KMS-11 (cell line): ENCODE results near the gene RASSF8.

Experiments
- H2AFZ ChIP-seq: fragments of 200-600 bp; sonication (generic); 2 replicates; pipeline ENCODE4 v1.6.1; 2016; ENCODE audit warnings: antibody characterized with exemption, mixed run types, low read depth
- H3K27ac ChIP-seq: fragments of 200-600 bp; sonication (generic); 2 replicates; pipeline ENCODE4 v1.6.1; 2016; ENCODE audit warnings: mild to moderate bottlenecking, mixed run types
- H3K27me3 ChIP-seq: fragments of 200-600 bp; sonication (generic); 2 replicates; pipeline ENCODE4 v1.6.1; 2017; ENCODE audit warnings: mild to moderate bottlenecking, low read depth, mixed run types, moderate library complexity; ENCODE audit not compliant: insufficient read depth
- H3K36me3 ChIP-seq: fragments of 200-600 bp; sonication (generic); 2 replicates; pipeline ENCODE4 v1.6.1; 2017; ENCODE audit warnings: mild to moderate bottlenecking, mixed run types; ENCODE audit not compliant: insufficient read depth
- H3K4me1 ChIP-seq: fragments of 200-600 bp; sonication (generic); 2 replicates; pipeline ENCODE4 v1.6.1; 2016; ENCODE audit warnings: mild to moderate bottlenecking, low read depth, mixed run types; ENCODE audit not compliant: poor library complexity, severe bottlenecking
- H3K4me2 ChIP-seq: fragments of 200-600 bp; sonication (generic); 2 replicates; pipeline ENCODE4 v1.7.0; 2016; ENCODE audit warnings: mild to moderate bottlenecking, mixed run types
- H3K4me3 ChIP-seq: fragments of 200-600 bp; sonication (generic); IDR thresholded peaks from 2 replicates; pipeline ENCODE4 v1.6.1; 2017; ENCODE audit warnings: low read depth, low read length, mixed read lengths; ENCODE audit not compliant: insufficient read depth
- H3K79me2 ChIP-seq: fragments of 200-600 bp; sonication (generic); 2 replicates; pipeline ENCODE4 v1.6.1; 2016; ENCODE audit warnings: low read depth, mixed run types; ENCODE audit not compliant: insufficient read depth
- H3K9ac ChIP-seq: fragments of 200-600 bp; sonication (generic); 2 replicates; pipeline ENCODE4 v1.6.1; 2016; ENCODE audit warnings: mild to moderate bottlenecking, mixed run types
- H4K20me1 ChIP-seq: fragments of 200-600 bp; sonication (generic); 2 replicates; pipeline ENCODE4 v1.6.1; 2016; ENCODE audit warnings: mild to moderate bottlenecking, mixed run types; ENCODE audit not compliant: insufficient read depth
- TF ChIP-seq, protein P1 (sequence below): fragments of 200-600 bp; sonication (generic); conservative IDR thresholded peaks from 2 replicates; pipeline ENCODE4 v1.6.1; 2017; ENCODE audit warnings: low read depth, mild to moderate bottlenecking, antibody characterized with exemption, low read length, moderate library complexity, mixed read lengths

Gene RASSF8

DNA sequence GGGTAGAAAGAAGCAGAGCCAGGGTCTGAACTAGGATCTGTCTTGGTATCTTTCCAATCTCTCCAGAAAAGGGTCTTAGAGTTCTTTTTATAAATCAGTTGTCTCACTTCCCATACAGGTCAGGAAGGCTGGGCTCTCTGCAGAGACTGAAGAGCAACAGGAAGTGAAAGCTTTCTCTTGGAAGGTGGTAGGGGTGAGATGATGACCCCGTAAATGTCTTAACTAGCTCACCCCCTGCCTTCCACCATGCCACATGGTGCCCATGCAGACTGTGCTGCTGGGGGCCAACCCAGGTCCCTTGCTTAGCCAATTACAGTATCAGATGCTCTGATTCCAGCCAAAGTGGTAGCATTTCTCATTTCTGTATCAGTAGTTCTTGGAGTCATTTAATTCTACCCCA lies 17.6 kb upstream of the RASSF8 start:
- no peak overlapping the region for H3K4me2 ChIP-seq
- no peaks in the 10 kb centered on the region for H3K27me3 ChIP-seq
- no peak overlapping the region for H3K27ac ChIP-seq
- H3K79me2 ChIP-seq: no peaks in the 10 kb centered on the region
- no peaks in the 10 kb centered on the region for H4K20me1 ChIP-seq
- no peak overlapping the region for H3K4me3 ChIP-seq
- TF ChIP-seq, protein P1, sequence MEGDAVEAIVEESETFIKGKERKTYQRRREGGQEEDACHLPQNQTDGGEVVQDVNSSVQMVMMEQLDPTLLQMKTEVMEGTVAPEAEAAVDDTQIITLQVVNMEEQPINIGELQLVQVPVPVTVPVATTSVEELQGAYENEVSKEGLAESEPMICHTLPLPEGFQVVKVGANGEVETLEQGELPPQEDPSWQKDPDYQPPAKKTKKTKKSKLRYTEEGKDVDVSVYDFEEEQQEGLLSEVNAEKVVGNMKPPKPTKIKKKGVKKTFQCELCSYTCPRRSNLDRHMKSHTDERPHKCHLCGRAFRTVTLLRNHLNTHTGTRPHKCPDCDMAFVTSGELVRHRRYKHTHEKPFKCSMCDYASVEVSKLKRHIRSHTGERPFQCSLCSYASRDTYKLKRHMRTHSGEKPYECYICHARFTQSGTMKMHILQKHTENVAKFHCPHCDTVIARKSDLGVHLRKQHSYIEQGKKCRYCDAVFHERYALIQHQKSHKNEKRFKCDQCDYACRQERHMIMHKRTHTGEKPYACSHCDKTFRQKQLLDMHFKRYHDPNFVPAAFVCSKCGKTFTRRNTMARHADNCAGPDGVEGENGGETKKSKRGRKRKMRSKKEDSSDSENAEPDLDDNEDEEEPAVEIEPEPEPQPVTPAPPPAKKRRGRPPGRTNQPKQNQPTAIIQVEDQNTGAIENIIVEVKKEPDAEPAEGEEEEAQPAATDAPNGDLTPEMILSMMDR: no peak
- no peaks in the 10 kb centered on the region for H3K36me3 ChIP-seq
- H3K4me1 ChIP-seq: no peaks in the 10 kb centered on the region
- H3K9ac ChIP-seq: no peak overlapping the region
- H2AFZ ChIP-seq: no peak overlapping the region

- Histone ChIP-seq H3K27ac (no peak overlapping the region), H3K4me1 (no peaks in the 10 kb centered on the region), H3K4me2 (no peak overlapping the region), H3K79me2 (no peaks in the 10 kb centered on the region), H3K27me3 (no peaks in the 10 kb centered on the region), H4K20me1 (no peaks in the 10 kb centered on the region), H3K9ac (no peak overlapping the region), H3K4me3 (no peak overlapping the region), H3K36me3 (no peaks in the 10 kb centered on the region), H2AFZ (no peak overlapping the region)
- TF ChIP-seq, protein P1: no peak
These were observed 15.8 kb upstream of the RASSF8 start for GRCh38 chr12:25942709-25943108.

- no peak overlapping the region for H3K4me2 ChIP-seq
- no peaks in the 10 kb centered on the region for H3K79me2 ChIP-seq
- no peak overlapping the region for H3K27ac ChIP-seq
- no peaks in the 10 kb centered on the region for H3K4me1 ChIP-seq
- no peak overlapping the region for H3K9ac ChIP-seq
- H2AFZ ChIP-seq: no peak overlapping the region
- H4K20me1 ChIP-seq: no peaks in the 10 kb centered on the region
- TF ChIP-seq, protein P1: no peak
- no peaks in the 10 kb centered on the region for H3K36me3 ChIP-seq
- no peak overlapping the region for H3K4me3 ChIP-seq
- H3K27me3 ChIP-seq: no peaks in the 10 kb centered on the region
These were observed 14.5 kb upstream of the RASSF8 start for GRCh38 chr12:25943940-25944339.

GRCh38 chr12:25949343-25949742 lies 9.1 kb upstream of the RASSF8 start:
- no peaks in the 10 kb centered on the region for H3K4me1 ChIP-seq
- H4K20me1 ChIP-seq: no peaks in the 10 kb centered on the region
- TF ChIP-seq, protein P1: no peak

More at GRCh38 chr12:25949343-25949742, 9.1 kb upstream of the RASSF8 start:
- Histone ChIP-seq H3K27me3 (no peaks in the 10 kb centered on the region), H3K4me3 (no peak overlapping the region), H3K9ac (no peak overlapping the region), H2AFZ (no peak overlapping the region), H3K4me2 (no peak overlapping the region), H3K27ac (no peak overlapping the region), H3K36me3 (no peaks in the 10 kb centered on the region), H3K79me2 (no peaks in the 10 kb centered on the region)
